ENCODE measurements around the gene NRP1.

Gene NRP1

DNA sequence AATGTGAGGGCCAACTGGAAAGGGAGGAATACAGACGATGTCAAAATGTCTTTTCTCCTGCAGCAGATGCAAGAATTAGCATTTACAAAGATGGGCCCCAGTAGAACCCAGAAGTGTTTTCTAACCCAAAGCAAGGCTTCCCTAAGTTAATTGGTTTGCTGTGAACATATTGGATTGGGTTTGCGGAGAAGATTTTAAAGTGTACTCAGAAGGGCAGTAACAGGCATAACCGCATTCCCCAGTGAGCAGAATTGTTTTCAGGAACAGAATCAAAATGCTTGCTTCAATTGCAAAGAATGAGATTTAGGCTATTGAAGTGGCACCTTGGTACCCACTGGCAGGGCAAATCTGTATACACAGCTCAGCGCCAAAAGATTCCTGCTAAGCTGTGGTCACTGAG is 78.0 kb downstream of the NRP1 start:
- no peak for DNase-seq

- DNase-seq, result no peak
These were observed 79.8 kb downstream of the NRP1 start for GRCh38 chr10:33254556-33255160.

- DNase-seq, result no peak
These were observed 81.1 kb downstream of the NRP1 start for GRCh38 chr10:33253411-33253810.

DNA sequence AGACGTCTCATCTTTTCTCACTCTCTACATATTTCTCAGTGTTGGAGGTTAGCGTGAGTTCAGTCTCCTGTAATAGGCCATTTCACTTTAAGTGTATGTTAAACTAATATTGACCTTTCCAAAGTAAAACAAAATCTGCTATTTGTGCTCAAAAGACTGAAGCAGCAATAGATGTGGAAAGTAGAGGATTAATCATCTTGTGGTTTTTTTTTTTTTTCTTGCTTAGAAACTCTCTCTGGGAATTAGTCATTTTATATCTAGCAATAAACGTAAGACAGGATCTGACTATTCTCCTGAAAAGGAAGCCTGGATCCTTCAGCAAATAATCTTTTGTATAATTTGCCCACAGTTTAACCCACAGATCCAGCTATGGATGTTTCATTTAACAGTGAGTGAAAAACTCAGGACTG is 81.7 kb downstream of the NRP1 start:
- DNase-seq, result no peak

DNA sequence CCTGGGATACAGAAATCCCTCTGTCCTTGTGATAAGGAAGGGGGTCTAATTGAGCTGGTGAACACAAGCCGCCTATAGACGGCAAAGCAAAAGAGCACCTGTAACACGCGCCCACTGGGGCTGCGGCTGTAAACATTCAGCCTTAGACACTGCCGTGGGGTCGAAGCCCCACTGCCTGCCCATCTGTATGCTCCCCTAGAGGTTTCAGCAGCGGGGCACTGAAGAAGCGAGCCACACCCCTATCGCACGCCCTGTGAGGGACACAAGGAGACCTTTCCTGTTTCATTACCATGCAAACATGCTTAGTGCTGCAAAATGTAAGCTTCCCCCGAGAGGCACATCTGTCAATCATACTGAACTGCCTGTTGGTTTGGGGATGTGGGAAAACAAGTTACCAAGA is 82.1 kb downstream of the NRP1 start:
- no peak for DNase-seq

DNA sequence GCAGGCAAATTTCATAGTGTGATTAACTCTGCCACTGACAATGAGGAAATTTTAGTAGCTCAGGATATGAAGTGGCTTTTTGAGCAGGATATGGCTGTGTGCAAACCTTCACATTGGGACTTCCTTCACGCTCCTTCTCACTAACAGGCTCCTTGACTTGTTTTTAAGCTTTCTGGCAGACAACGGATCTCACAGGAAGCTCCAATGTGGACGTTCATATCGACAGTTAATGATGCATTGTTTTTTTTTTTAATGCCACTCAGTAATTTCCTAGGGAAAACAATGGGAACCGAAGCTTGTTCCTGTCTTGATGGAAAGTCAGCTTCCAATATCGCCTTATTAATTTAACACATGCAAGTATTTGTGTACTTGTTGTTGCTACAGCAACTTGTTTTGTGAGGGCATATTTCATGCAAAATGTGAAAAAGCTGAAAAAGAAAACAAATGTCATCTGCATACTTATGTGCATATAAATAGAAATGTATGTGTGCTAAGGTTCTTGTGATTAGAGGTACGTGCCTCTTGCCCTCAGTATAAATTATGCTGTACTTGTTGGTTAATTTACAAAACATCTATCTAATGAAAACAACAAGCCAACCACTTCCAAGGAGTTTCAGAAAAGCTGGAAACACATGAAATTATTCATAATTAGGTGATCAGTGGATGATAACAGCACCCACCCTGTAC is 84.7 kb downstream of the NRP1 start:
- DNase-seq, result no peak

DNA sequence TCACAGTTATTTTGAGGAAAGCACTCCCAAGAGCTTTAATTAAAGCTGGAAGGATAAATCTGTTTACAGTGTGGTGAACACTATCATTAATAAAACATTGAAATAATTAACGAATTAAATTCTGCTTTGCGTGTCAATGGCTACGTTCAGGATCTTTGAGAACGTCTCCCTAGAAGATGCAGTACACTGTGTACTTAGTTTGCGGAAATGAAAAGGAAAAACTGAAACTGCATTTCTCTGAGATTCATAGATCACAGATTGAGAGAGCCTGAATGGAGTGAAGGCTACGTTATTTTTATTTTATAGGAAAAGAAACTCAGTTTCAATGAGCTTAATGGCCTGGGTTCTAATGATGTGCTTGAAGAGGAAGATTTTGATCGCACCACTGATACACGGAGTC is 85.3 kb downstream of the NRP1 start:
- DNase-seq, result no peak

- DNase-seq, result no peak
These were observed 85.8 kb downstream of the NRP1 start for GRCh38 chr10:33248638-33249037.

GRCh38 chr10:33247221-33247922 is 87.1 kb downstream of the NRP1 start:
- DNase-seq, result no peak

DNA sequence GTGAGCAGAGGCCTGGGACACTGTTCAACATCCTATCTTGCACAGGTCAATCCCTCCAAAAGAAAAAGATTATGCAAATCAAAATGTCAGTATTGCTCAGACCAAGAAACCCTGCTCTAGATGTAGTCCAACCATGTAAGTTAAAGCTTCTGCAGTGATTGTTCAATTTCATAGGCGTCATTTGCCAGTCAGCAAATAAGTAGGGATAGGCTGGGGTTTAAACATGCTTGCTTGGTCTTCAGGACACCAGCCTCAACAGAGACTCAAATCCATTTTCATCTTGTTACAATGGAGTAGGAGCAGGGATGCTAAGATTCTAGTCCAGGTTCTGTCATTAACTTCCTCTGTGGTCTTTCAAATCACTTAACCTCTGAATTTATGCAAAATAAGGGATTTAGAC is 89.1 kb downstream of the NRP1 start:
- no peak for DNase-seq

DNA sequence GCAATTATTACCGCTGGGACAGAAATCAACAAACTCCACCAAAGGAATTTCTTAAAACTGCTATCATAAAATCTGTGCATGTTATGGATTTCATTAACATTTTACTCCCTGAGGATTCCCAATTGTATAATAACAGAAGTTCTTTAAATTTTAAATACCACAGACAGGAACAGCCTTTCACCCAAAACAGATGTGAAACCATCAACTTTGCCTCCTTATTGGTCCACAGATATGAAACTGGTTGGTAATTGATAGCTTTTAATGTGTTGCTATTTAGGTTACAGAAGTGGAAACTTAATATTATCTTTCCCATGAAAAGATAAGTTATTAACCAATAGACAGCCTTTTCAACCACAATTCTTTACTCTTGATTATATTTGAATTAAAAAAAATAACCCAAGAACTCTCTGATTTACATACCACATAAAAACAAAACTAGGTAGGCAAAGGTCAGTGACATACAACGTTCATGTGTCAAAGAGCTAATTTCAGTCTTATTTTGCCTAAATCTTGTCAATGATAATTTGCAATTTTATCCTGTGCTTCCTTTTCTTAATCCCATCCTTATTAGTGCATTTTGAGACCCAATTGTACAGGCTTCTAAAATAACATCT is 90.0 kb downstream of the NRP1 start:
- DNase-seq, result no peak

- no peak for DNase-seq
These were observed 90.8 kb downstream of the NRP1 start for GRCh38 chr10:33243703-33244102.

- no peak for DNase-seq
These were observed 91.5 kb downstream of the NRP1 start for GRCh38 chr10:33242931-33243330.

GRCh38 chr10:33241351-33241750 is 93.1 kb downstream of the NRP1 start:
- DNase-seq, result no peak

GRCh38 chr10:33240931-33241330 is 93.5 kb downstream of the NRP1 start:
- DNase-seq, result no peak

GRCh38 chr10:33240258-33240657 is 94.2 kb downstream of the NRP1 start:
- no peak for DNase-seq

GRCh38 chr10:33239257-33239656 is 95.2 kb downstream of the NRP1 start:
- DNase-seq, result no peak

GRCh38 chr10:33238643-33239042 is 95.8 kb downstream of the NRP1 start:
- DNase-seq, result no peak

- DNase-seq, result no peak
These were observed 96.5 kb downstream of the NRP1 start for GRCh38 chr10:33237736-33238624.

DNA sequence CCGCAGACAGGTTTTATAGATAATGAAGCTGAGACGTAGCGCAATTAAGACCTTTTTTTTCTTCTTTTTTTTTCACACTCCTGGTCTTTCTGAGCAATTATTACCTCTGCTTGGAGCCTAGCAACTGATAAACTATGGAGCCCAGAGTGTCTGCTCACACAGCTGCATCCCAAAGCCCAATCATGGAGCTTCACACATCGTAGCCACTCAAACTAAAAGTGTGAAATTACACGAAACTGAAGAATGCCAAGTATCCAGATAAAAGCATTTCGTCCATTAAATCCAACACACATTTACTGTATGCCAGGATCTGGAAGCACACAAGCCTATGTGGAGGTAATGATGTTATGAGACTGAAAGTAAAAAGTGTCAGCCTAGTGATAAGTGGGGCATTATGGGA is 97.6 kb downstream of the NRP1 start:
- no peak for DNase-seq

DNA sequence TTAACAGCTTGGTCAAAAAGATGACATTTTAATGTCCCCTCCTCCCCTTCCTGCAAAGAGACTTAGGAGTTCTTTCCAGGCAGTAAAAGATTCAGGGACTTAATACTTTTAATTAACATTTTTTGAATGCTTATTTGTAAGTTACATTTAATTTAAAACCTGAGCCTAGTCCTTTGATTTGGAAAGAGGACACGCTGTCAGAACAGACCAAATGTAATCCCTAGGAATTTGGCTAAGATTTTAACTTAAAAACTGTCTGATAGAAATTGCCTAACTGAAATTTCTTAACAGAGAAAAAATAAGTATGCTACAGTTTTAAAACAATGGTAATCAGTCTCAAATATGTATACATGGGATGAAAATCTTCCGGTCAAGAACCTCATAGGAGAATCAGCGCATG is 98.5 kb downstream of the NRP1 start:
- no peak for DNase-seq

DNA sequence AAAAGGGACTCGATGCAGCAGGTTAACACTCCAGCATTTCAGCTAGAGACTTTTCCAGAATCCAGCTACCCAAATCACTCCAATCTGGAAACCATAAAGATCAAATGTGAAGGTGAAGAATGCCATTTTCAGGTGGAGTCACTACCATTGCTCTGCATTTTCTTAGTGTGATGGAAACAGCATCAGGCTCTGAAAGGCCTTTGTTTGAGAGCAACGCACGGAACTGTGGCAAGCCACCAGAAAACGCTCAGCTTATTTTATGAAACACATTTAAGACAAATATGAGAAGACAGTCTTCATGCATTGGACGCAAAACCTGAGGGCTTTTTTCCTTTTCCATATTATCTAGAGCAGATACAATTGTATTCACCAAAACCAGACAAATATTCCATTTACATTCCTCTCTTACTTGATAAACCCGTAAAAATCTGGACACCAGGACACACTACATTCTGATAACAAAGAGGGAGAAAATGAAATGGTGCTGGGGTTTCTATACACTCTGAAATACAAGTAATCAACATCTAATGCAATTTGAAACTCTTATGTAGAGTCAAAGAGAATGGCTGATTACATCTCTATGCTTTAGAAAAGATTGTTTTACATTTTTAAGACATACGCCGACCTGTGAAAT is 99.1 kb downstream of the NRP1 start:
- DNase-seq, result no peak

Data from activated CD8-positive, alpha-beta memory T cell treated with anti-CD3 and anti-CD28 coated beads, Interleukin-2, amount 50 U/mL, for 4 hours (primary cell).